Measurements from ENCODE around the gene QPRT.
"Not testable (repeated sequence)": the region's sequence is repeated elsewhere in the genome, so short reads cannot be mapped to it uniquely, and the experiment has no call there.

The QPRT gene

DNA sequence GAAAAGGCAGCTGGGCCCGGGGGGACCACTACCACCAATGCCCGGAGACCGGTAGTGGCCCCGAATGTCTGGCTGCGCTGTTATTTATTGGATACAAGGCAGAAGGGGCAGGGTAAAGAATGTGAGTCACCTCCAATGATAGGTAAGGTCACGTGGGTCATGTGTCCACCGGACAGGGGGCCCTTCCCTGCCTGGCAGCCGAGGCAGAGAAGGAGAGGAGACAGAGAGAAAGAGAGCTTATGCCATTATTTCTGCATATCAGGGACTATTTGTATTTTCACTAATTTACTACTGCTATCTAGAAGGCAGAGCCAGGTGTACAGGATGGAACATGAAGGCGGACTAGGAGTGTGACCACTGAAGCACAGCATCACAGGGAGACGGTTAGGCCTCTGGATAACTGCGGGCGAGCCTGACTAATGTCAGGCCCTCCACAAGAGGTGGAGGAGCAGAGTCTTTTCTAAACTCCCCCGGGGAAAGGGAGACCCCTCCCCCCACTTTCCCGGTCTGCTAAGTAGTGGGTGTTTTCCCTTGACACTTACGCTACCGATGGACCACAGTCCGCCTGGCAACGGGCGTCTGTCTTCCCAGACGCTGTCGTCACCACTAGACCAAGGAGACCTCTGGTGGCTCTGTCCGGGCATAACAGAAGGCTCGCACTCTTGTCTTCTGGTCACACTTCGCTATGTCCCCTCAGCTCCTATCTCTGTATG lies 42.3 kb downstream of the QPRT start:
- FAIRE-seq, result not testable (repeated sequence)

DNA sequence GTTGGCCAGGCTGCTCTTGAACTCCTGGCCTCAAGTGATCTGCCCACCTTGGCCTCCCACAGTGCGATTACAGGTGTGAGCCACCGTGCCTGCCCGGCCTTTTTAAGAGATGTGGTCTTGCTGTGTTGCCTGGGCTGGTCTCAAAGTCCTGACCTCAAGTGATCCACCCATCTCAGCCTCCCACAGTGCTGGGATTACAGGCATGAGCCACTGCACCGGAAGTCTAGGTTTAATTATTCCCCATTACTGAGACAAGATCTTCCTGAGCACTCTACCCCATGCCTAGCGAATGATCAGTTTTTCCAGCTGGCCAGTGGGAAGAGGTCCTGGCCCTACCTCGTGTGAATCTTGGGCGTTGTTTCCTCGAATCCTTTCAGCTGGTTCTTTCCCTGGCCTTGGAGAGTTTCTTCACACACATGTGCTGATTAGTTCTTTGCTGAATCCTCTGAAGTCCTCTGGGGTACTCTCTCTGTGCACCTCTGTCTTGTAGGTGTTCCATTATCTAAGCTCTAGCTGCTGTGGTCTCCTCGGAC lies 47.9 kb downstream of the QPRT start:
- FAIRE-seq, result no peak

DNA sequence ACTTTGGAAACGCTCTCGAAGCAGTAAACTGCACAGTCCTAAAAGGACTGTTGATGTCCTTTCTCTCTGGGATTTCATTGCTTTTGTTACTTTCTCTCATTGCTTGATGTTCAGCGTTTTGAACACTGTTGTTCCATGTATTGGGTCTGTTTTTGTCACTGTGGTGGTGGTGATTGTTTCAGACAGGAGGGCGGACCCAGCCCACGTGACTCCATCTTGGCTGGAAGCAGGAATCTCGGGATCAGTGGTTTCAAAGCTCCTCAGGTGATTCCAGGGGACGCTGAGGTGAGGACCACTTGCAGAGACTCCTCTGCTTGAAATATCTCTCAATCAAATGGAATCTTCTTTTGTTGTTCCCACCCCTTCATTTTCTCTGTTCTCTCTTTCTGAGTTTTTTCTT lies 48.5 kb downstream of the QPRT start:
- FAIRE-seq, result no peak

DNA sequence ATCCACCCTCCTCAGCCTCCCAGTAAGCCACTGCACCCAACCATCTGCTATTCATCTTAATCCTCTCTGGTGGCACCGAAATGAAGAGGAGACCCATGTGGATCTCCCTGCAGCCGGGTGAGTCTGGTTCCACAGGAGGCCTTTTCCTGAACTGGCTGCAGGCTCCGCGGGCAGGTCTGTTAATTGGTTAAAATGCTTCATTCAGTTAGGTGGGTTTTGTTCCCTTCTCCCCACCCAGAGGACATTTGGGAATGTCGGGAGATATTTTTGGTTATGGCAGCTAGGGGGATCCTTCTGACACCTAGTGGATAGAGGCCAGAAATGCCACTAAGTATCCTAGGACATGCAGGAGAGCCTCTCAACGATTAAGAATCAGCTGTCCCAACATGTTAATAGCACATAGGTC lies 50.1 kb downstream of the QPRT start:
- FAIRE-seq, result peak; percentile 3

DNA sequence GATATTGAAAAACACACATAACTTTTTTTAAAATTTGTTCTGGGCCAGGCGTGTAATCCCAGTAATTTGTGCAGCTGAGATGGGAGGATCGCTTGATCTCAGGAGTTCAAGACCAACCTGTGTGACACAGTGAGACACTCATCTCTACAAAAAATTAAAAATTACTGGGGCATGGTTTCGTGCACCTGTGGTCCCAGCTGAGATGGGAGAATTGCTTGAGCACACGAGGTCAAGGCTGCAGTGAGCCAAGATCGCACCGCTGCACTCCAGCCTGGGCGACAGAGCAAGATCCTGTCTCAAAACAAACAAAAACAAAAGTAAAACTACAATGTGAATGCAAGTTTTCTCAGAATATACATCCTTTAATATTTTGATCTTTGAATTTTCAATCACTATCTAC lies 51.7 kb downstream of the QPRT start:
- FAIRE-seq, result no peak

DNA sequence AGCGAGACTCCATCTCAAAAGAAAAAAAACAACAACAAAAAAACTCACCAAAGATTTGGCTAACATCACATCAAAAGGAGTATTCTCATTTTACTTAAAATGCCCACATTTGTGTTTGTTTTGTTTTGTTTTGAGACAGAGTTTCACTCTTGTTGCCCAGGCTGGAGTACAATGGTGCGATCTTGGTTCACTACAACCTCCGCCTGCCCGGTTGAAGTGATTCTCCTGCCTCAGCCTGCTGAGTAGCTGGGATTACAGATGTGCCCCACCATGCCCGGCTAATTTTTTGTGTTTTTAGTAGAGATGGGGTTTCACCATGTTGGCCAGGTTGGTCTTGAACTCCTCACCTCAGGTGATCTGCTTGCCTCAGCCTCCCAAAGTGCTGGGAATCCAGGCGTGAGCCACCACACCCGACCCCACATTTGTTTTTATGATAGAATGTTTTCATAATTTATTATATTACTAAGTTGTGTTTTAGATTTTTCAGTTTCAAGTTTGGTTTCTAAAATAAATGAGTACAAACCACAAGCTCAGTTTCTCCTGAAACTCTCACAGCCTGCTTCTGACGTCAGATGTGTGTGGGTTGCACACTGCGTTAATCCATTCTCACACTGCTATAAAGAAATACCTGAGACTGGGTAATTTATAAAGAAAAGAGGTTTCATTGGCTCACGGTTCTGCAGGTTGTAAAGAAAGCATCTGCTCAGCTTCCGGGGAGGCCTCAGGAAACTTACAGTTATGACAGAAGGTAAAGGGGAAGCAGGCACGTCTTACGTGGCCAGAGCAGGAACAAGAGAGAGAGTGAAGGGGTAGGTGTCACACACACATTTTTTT lies 53.0 kb downstream of the QPRT start:
- not testable (repeated sequence) for FAIRE-seq

DNA sequence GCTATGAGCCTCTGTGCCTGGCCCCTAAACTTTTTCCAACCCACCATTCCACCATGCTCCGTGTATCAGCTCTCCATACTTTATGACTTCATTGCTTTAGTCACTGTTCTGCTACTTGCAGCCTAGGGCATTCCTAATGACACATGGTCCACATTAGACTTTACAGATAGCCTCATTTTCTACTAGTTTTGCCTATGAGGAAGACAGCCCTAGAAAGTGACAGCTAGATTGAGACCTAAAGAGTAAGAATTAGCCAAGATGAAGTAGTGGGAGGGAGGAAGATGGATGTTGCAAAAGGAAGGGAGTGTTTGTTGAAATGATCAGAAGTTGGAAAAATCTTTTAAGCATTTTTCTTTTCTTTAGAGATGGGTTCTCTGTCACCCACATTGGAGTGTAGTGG lies 55.8 kb downstream of the QPRT start:
- FAIRE-seq, result no peak

DNA sequence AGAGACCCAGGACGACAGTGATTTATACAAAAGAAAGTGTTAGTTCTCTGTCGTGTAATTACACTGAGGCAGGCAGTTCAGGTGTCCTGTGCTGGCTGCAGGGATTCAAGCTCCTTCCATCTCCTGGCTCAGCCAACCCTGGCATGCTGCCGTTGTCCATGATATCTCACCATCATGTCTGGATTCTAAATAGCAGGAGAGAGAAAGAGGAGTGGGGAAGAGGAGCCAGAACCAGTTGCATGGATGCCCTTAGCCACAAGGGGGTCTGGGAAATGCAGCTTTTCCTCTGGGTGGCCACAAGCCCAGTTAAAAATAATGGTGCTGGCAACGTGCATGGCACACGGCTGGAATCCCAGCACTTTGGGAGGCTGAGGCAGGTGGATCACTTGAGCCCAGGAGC lies 57.1 kb downstream of the QPRT start:
- FAIRE-seq, result no peak

DNA sequence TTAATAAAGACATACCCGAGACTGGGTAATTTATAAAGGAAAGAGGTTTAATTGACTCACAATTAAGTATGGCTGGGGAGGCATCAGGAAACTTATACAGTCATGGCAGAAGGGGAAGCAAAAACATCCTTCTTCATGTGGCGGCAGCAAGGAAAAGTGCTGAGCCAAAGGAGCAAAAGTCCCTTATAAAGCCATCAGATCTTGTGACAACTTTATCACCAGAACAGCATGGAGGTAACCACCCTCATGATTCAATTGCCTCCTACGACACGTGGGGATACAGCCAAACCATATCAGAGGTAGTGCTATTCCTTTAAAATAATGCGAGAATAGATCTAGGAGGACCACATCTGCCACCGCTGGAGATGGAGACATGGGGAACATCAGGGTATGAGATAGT lies 57.8 kb downstream of the QPRT start:
- FAIRE-seq, result no peak

DNA sequence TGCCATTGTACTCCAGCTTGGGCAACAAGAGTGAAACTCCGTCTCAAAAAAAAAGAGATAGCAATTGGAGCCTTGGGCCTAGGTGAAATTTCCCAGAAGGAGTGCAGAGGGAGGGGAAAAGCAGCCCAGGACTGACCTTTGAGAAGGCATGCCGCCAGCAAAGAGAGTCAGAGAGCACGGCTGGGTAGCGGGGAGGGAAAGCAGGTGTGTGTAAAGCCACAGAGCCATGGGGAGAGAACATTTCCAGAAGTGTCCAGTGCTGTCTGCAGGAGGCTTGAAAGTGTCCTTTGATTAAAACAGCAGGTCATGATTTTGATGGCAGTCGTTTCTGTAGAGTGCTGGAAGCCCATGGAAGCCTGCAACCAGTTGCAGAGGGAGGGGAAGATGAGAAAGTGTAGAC lies 58.7 kb downstream of the QPRT start:
- no peak for FAIRE-seq

DNA sequence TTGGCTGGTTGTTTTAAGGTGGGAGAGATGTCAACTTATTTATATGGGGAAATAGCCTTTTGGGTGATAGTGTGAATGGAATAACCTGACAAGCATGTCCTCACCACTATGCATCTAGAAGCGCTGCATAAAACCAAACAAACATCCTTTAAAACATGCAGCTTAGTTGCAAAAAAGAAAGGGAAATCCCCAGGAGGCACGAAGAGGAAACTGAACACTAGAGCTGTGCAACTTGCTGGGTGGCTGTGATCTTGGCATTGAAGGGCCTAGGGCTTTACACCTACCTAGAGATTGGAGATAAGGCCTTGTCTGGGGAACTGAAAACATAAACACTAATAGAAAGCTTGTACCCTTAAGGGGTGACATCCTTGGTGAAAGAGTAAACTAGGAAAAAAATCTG lies 59.5 kb downstream of the QPRT start:
- FAIRE-seq, result no peak

DNA sequence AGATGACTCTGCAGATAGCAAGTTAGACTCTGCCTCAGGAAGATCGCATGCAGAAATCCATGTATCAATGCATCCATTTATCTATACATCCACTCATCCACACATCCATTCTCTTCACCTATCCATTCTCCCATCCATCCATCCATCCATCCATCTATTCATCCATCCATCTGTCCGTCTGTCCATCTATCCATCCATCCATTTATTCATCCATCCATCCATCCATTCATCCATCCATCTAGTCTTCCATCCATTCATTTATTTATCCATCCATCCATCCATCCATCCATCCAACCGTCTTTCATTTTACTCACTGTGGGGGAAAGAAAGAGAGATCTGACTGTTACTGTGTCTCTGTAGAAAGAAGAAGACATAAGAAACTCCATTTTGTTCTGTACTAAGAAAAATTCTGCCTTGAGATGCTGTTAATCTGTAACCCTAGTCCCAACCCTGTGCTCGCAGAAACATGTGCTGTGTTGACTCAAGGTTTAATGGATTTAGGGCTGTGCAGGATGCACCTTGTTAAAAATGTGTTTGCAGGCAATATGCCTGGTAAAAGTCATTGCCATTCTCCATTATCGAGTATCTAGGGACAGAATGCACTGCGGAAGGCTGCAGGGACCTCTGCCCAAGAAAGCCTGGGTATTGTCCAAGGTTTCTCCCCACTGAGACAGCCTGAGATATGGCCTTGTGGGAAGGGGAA lies 61.1 kb downstream of the QPRT start:
- not testable (repeated sequence) for FAIRE-seq

DNA sequence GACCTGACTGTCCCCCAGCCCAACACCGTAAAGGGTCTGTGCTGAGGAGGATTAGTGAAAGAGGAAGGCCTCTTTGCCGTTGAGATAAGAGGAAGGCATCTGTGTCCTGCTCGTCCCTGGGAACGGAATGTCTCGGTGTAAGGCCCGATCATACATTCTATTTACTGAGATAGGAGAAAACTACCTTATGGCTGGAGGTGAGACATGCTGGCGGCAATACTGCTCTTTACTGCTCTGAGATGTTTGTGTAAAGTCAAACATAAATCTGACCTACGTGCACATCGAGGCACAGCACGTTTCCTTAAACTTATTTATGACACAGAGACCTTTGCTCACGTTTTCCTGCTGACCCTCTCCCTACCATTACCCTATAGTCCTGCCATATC lies 61.6 kb downstream of the QPRT start:
- FAIRE-seq, result not testable (repeated sequence)

DNA sequence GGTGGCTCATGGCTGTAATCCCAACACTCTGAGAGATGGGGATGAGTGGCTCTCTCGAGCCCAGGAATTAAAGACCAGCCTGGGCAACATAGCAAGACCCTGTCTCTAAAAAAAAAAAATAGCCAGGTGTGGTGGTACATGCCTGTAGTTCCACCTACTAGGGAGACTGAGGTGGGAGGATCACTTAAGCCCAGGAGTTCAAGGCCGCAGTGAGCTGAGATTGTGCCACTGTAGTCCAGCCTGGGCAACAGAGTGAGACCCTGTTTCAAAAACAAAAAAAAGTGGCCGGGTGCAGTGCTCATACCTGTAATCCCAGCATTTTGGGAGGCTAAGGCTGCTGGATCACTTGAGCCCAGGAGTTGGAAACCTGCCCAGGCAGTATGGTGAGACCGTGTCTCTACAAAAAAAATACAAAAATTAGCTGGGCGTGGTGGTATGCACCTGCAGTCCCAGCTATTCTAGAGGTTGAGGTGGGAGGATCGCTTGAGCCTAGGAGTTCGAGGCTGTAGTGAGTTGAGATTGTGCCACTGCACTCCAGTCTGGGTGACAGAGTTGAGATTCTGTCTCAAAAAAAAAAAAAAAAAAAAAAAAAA lies 63.8 kb downstream of the QPRT start:
- FAIRE-seq, result no peak

DNA sequence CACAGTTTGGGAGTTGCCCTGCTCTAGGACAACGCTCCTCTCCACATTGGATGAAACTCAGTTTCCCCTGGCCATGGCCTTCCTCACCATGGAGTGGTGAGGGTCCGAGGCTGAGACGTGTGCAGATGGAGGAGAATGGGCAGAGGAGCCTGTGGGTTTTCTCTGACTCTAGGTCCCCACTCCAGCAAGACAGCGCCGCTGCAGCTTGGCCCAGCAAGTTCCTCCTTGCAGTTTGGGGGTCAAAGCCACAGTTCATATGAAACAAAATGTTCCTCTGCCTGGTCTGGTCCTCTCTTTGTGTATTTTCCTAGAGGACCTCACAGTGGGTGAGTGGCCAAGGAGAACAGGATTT lies 64.5 kb downstream of the QPRT start:
- FAIRE-seq, result no peak

DNA sequence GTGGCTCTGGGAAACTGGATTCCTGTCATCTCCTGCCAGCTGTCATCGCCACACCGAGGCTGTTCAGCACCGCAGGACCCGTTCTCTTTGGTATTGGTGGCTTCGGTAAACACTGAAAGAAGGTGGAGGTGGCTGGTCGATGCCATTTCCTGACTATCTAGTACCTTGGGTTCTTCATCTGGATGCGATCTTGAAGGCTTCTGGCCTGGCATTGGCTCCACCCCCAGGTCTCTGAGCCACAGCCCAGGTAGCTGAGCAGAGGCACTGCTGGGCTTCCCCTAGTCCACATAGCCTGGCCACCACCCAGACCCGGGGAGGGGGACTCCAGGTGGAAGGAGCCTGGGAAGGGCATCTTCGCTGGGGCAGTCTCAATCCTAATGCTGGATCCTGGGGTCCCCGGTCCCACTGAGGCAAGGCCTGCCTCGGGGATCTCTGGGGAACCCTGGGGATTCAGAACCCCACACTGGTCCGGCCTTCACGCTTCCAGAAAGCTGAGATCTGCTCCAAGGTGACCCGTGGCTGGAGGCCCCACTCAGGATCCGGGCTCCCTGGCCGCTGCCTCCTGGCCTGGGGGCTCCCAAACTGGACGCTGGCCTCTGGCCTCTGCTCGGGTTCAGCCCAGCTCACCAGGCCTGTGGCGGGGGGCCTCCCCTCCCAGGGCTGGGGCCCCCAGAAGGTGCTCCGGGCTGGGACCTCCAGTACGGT lies 65.0 kb downstream of the QPRT start:
- no peak for FAIRE-seq

DNA sequence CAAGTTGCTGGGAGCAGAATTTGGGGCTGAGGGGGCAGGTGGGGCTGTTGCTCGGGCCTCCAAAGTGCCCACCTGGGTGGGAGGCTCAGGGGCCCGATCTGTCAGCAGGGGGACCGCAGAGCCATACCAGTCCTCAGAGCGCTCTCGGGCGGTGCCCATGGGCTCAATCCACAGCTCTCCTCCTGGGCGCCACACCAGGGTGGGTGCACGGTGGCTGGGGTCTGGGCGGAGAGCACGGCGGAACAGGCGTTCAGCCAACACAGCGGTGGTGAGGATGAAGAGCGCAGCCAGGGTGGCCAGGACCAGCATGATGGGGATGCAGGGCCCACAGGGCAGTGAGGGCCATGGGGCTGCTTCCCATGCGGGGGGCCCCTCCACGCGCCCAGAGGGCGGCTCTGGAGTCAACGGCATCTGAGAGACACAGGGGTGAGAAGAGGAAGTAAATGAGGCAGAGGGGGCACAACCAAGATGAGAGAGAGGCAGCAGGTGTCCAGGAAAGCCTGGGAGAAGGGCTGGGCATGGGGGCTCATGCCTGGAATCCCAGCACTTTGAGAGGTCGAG lies 65.6 kb downstream of the QPRT start:
- FAIRE-seq, result no peak

DNA sequence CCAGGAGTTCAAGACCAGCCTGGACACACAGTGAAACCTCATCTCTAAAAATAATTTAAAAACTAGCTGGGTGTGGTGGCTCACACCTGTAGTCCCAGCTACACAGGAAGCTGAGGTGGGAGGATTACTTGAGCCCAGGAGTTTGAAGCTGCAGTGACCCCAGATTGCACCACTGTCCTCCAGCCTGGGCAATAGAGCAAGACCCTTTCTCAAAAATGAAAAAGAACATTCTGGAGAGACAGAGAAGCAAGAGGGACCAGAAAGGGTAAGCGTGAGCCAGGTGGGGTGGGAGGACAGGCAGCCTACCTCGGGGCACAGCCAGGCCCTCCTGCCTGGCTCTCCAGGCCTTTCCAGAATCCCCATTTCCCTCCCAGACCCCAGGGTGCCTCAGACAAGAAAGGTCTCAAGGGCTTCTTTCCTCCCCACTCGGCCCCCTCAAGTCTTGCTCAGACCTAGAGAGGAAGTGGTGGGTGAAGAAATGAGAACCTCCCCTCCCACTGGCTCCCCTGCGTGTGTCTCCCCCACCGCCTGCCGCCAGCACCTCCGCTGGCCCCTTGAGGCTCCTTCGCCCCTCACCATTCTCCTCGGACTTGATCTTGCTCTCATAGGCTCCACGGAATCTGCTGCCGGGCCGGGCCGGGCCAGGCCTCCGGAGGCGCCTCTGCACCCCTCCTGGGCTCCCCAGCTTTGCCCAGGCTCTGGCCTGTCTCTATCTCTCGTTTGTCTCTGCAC lies 66.3 kb downstream of the QPRT start:
- FAIRE-seq, result no peak

DNA sequence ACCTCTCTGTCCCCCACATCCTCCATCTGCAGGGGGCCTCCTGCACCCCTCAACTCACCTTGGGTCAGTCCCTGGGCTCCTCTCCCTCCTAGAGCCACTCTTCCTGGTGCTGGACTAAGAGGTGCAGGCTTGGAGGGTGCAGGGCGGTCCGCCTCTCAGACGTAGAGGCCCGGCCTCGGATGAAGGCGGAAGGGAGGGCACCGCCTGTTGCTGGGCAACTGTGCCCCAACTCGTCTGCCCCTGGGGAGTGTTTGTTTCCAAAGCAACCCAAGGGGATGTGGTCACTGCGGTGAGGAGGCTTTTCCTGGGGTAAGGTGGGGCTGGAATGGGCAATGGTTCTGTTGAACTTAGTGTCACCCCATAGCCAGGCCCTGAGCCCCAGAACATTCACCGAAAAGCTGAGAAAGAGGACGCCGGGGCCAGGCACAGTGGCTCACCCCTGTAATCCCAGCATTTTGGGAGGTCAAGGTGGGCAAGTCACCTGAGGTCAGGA lies 66.9 kb downstream of the QPRT start, which contains the start of gene C16orf54:
TSS of gene C16orf54 (minus strand) at position 138 of the 493 bp plus-strand sequence. CDS start 1,039 bp downstream, outside the sequence.
- no peak for FAIRE-seq

DNA sequence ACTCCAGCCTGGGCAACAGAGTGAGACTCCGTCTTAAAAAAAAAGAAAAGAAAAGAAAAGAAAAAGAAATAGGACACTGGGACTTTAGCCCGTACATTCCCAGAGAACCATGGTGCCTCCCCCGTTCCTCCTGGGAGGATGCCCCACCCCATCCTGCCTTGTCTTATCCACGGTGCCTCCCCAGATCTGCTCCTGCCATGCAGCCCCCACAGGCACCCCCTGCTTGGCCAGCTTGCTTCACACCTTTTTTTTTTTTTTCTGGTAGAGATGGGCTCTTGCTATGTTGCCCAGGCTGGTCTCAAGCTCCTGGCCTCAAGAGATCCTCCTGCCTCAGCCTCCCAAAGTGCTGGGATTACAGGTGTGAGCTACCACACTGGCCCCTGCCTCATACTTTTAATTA lies 67.5 kb downstream of the QPRT start:
- FAIRE-seq, result not testable (repeated sequence)
